ENCODE results near the gene PYGO1. TPM values are rescaled to one million over a fixed set of nuclear protein-coding genes. Genes with fewer than 3 reads are reported as not detected.
"Not testable (repeated sequence)": the region's sequence is repeated elsewhere in the genome, so short reads cannot be mapped to it uniquely, and the experiment has no call there.

PYGO1 gene
- total and polyA plus RNA-seq, 4 experiments from 2014 or later = not detected

DNA sequence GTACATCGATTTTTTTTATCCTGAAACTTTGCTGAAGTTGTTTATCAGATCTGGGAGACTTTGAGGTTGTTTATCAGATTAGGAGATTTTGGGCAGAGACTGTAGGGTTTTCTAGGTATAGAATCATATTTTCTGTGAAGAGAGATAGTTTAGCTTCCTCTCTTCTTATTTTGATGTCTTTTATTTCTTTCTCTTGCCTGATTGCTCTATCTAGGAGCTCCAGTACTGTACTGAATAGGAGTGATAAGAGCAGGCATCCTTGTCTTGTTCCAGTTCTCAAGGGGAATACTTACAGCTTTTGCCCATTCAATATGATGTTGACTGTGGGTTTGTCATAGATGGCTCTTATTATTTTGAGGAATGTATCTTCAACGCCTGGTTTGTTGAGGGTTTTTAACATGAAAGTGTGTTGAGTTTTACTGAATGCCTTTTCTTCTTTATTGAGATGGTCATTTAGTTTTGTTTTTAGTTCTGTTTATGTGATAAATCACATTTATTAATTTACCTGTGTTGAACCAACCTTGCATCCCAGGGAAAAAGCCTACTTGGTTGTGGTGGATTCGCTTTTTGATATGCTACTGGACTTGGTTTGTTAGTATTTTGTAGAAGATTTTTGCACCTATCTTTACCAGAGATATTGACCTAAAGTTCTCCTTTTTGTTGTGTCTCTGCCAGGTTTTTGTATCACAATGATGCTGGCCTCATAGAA is 65.2 kb downstream of the PYGO1 start:
- intact Hi-C loops (cut with micrococcal nuclease) = no loop called here
- H3K27me3 ChIP-seq (ENCODE audit: insufficient read depth, low read length) = no peaks in the 10 kb centered on the region
- ChIA-PET POLR2A (ENCODE audit: partially characterized antibody) (no interaction called here), CTCF (ENCODE audit: partially characterized antibody) (no interaction called here)
- H3K4me1 Mint-ChIP-seq = no peaks in the 10 kb centered on the region
- no peak for DNase-seq
- H3K9me3 ChIP-seq (ENCODE audit: control insufficient read depth in 1 of 2, low read length in 2 of 2) = no peaks in the 10 kb centered on the region
- H3K36me3 ChIP-seq (ENCODE audit: insufficient read depth, low read length) = no peaks in the 10 kb centered on the region
- no peak overlapping the region for H3K27ac Mint-ChIP-seq
- peaks cover 0 to 9% (median under 1%) of the 10 kb centered on the region in 8 donors for H3K9me3 Mint-ChIP-seq
- H3K27ac ChIP-seq (ENCODE audit: low read depth, low read length) = no peak overlapping the region
- H3K27me3 Mint-ChIP-seq = peaks cover 8 to 24% of the 10 kb centered on the region in 2 donors
- H3K4me1 ChIP-seq (ENCODE audit: insufficient read depth, low read length) = no peaks in the 10 kb centered on the region
- no peak overlapping the region for H3K4me3 Mint-ChIP-seq
- H3K4me3 ChIP-seq (ENCODE audit: low read length in 2 of 2) = no peak overlapping the region
- no peaks in the 10 kb centered on the region for H3K36me3 Mint-ChIP-seq

GRCh38 chr15:55518641-55519040 is 69.5 kb downstream of the PYGO1 start:
- Histone ChIP-seq H3K9me3 (ENCODE audit: control insufficient read depth in 1 of 2, low read length in 2 of 2) (no peaks in the 10 kb centered on the region), H3K4me1 (ENCODE audit: insufficient read depth, low read length) (no peaks in the 10 kb centered on the region), H3K27me3 (ENCODE audit: insufficient read depth, low read length) (no peaks in the 10 kb centered on the region), H3K4me3 (ENCODE audit: low read length in 2 of 2) (no peak overlapping the region), H3K36me3 (ENCODE audit: insufficient read depth, low read length) (no peaks in the 10 kb centered on the region), H3K27ac (ENCODE audit: low read depth, low read length) (no peak overlapping the region)
- Mint-ChIP-seq H3K27me3 (peaks cover 2 to 15% of the 10 kb centered on the region in 2 donors), H3K4me1 (no peaks in the 10 kb centered on the region), H3K4me3 (no peak overlapping the region), H3K9me3 (peaks cover 0 to 4% (median 0%) of the 10 kb centered on the region in 8 donors), H3K27ac (no peak overlapping the region), H3K36me3 (no peaks in the 10 kb centered on the region)
- no peak for DNase-seq
- POLR2A ChIA-PET (ENCODE audit: partially characterized antibody) = no interaction called here
- intact Hi-C loops (cut with micrococcal nuclease) = no loop called here
- CTCF ChIA-PET (ENCODE audit: partially characterized antibody) = no interaction called here

- H3K4me3 Mint-ChIP-seq = no peak overlapping the region
- Histone ChIP-seq H3K27ac (ENCODE audit: low read depth, low read length) (no peak overlapping the region), H3K4me3 (ENCODE audit: low read length in 2 of 2) (no peak overlapping the region), H3K9me3 (ENCODE audit: control insufficient read depth in 1 of 2, low read length in 2 of 2) (no peaks in the 10 kb centered on the region), H3K36me3 (ENCODE audit: insufficient read depth, low read length) (no peaks in the 10 kb centered on the region), H3K27me3 (ENCODE audit: insufficient read depth, low read length) (no peaks in the 10 kb centered on the region), H3K4me1 (ENCODE audit: insufficient read depth, low read length) (no peaks in the 10 kb centered on the region)
- CTCF ChIA-PET (ENCODE audit: partially characterized antibody) = interaction anchor here (0.7 kb wide), 1 partner anchor 8 kb away, joined by 3 read pairs; no protein-coding TSS in a partner anchor
- intact Hi-C loops (cut with micrococcal nuclease) = no loop called here
- peaks cover 0 to 2% (median 0%) of the 10 kb centered on the region in 8 donors for H3K9me3 Mint-ChIP-seq
- no peak for DNase-seq
- peaks cover 2 to 12% of the 10 kb centered on the region in 2 donors for H3K27me3 Mint-ChIP-seq
- no peaks in the 10 kb centered on the region for H3K36me3 Mint-ChIP-seq
- POLR2A ChIA-PET (ENCODE audit: partially characterized antibody) = no interaction called here
- no peaks in the 10 kb centered on the region for H3K4me1 Mint-ChIP-seq
- H3K27ac Mint-ChIP-seq = no peak overlapping the region
Observed at GRCh38 chr15:55518009-55518408, 70.1 kb downstream of the PYGO1 start.

DNA sequence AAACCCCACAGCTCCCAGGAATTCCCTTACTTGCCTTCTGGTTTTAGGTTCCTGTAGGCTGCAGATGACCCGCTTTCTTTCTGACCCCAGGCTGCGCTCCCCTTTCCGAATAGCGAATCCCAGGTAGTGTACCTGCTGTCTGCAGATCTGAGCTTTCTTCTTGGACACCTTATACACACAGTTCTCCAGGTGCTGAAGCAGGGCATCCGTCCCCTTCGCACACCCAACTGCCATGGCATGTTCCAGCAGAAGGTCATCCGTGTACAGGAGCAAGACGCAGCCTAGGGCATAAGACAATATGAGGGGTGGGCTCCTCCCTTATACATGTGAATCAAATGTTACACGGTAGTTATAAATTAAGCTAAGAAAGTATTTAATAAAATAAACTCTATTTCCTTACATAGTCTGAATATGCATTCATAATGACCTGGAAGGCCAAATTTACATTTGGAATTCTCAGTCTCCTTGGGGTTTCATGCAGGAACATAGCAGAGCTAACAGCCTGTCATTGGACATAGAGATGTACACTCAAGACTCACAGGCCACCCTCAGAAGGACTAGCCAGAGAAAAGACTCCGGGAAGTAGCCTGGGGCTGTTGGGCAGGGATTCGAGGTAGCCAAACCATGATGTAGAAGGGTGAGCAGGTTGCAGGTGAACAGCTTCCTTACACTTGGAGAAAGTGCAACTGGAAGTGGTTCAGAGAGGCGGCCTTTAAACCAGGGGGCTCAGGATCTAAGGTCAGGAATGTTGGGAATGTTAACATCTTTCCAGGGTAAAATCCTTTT is 72.0 kb downstream of the PYGO1 start:
- no peak overlapping the region for H3K27ac Mint-ChIP-seq
- Histone ChIP-seq H3K9me3 (ENCODE audit: control insufficient read depth in 1 of 2, low read length in 2 of 2) (no peaks in the 10 kb centered on the region), H3K27me3 (ENCODE audit: insufficient read depth, low read length) (no peaks in the 10 kb centered on the region), H3K27ac (ENCODE audit: low read depth, low read length) (no peak overlapping the region), H3K4me3 (ENCODE audit: low read length in 2 of 2) (no peak overlapping the region), H3K4me1 (ENCODE audit: insufficient read depth, low read length) (no peaks in the 10 kb centered on the region), H3K36me3 (ENCODE audit: insufficient read depth, low read length) (no peaks in the 10 kb centered on the region)
- CTCF ChIA-PET (ENCODE audit: partially characterized antibody) = no interaction called here
- no peak for DNase-seq
- H3K4me1 Mint-ChIP-seq = no peaks in the 10 kb centered on the region
- H3K9me3 Mint-ChIP-seq = peaks cover 0 to 2% (median 0%) of the 10 kb centered on the region in 8 donors
- H3K36me3 Mint-ChIP-seq = no peaks in the 10 kb centered on the region
- H3K27me3 Mint-ChIP-seq = peaks cover 2 to 12% of the 10 kb centered on the region in 2 donors
- POLR2A ChIA-PET (ENCODE audit: partially characterized antibody) = no interaction called here
- intact Hi-C loops (cut with micrococcal nuclease) = no loop called here
- H3K4me3 Mint-ChIP-seq = no peak overlapping the region

- no peaks in the 10 kb centered on the region for H3K36me3 Mint-ChIP-seq
- Histone ChIP-seq H3K36me3 (ENCODE audit: insufficient read depth, low read length) (no peaks in the 10 kb centered on the region), H3K27me3 (ENCODE audit: insufficient read depth, low read length) (no peaks in the 10 kb centered on the region), H3K27ac (ENCODE audit: low read depth, low read length) (no peak overlapping the region), H3K9me3 (ENCODE audit: control insufficient read depth in 1 of 2, low read length in 2 of 2) (no peaks in the 10 kb centered on the region), H3K4me3 (ENCODE audit: low read length in 2 of 2) (no peak overlapping the region), H3K4me1 (ENCODE audit: insufficient read depth, low read length) (no peaks in the 10 kb centered on the region)
- peaks cover 0 to 2% (median 0%) of the 10 kb centered on the region in 8 donors for H3K9me3 Mint-ChIP-seq
- H3K4me1 Mint-ChIP-seq = no peaks in the 10 kb centered on the region
- intact Hi-C loops (cut with micrococcal nuclease) = no loop called here
- peaks cover 2 to 9% of the 10 kb centered on the region in 2 donors for H3K27me3 Mint-ChIP-seq
- no peak overlapping the region for H3K27ac Mint-ChIP-seq
- ChIA-PET CTCF (ENCODE audit: partially characterized antibody) (interaction anchor here (1.9 kb wide), 1 partner anchor 11 kb away, joined by 5 read pairs; no protein-coding TSS in a partner anchor), POLR2A (ENCODE audit: partially characterized antibody) (no interaction called here)
- DNase-seq = no peak
- no peak overlapping the region for H3K4me3 Mint-ChIP-seq
Observed at GRCh38 chr15:55515491-55515890, 72.7 kb downstream of the PYGO1 start.

- CTCF ChIA-PET (ENCODE audit: partially characterized antibody) = interaction anchor here (1.9 kb wide), 1 partner anchor 12 kb away, joined by 5 read pairs; no protein-coding TSS in a partner anchor
Observed at GRCh38 chr15:55514414-55514850, 73.7 kb downstream of the PYGO1 start.

GRCh38 chr15:55513621-55514413 is 74.3 kb downstream of the PYGO1 start:
- H3K4me1 Mint-ChIP-seq; H3K4me3 Mint-ChIP-seq; H3K27ac Mint-ChIP-seq; H3K36me3 Mint-ChIP-seq; H3K9me3 Mint-ChIP-seq; POLR2A ChIA-PET (ENCODE audit: partially characterized antibody); intact Hi-C loops (cut with micrococcal nuclease); H3K9me3 ChIP-seq (ENCODE audit: control insufficient read depth in 1 of 2, low read length in 2 of 2); H3K27me3 ChIP-seq (ENCODE audit: insufficient read depth, low read length); H3K27ac ChIP-seq (ENCODE audit: low read depth, low read length); H3K4me1 ChIP-seq (ENCODE audit: insufficient read depth, low read length); H3K4me3 ChIP-seq (ENCODE audit: low read length in 2 of 2); DNase-seq; H3K27me3 Mint-ChIP-seq; H3K36me3 ChIP-seq (ENCODE audit: insufficient read depth, low read length): not testable (repeated sequence)
- CTCF ChIA-PET (ENCODE audit: partially characterized antibody) = interaction anchor here (1.9 kb wide), 1 partner anchor 13 kb away, joined by 5 read pairs; no protein-coding TSS in a partner anchor

More at GRCh38 chr15:55514414-55514850, 73.7 kb downstream of the PYGO1 start:
- Histone ChIP-seq H3K36me3 (ENCODE audit: insufficient read depth, low read length) (no peaks in the 10 kb centered on the region), H3K4me1 (ENCODE audit: insufficient read depth, low read length) (no peaks in the 10 kb centered on the region), H3K27me3 (ENCODE audit: insufficient read depth, low read length) (no peaks in the 10 kb centered on the region), H3K9me3 (ENCODE audit: control insufficient read depth in 1 of 2, low read length in 2 of 2) (no peaks in the 10 kb centered on the region), H3K27ac (ENCODE audit: low read depth, low read length) (no peak overlapping the region), H3K4me3 (ENCODE audit: low read length in 2 of 2) (no peak overlapping the region)
- no peak for DNase-seq
- POLR2A ChIA-PET (ENCODE audit: partially characterized antibody) = no interaction called here
- Mint-ChIP-seq H3K4me3 (no peak overlapping the region), H3K4me1 (no peaks in the 10 kb centered on the region), H3K27ac (no peak overlapping the region), H3K9me3 (peaks cover 0 to 2% (median 0%) of the 10 kb centered on the region in 8 donors), H3K27me3 (peaks cover 0 to 6% of the 10 kb centered on the region in 2 donors), H3K36me3 (no peaks in the 10 kb centered on the region)
- intact Hi-C loops (cut with micrococcal nuclease) = no loop called here

Measured in CD4-positive, alpha-beta memory T cell (primary cell).